OCI-LY3 (cell line): ENCODE results near the gene PTPRR.

Source experiments
- EZH2phosphoT487 ChIP-seq: fragments of 200-600 bp; shearing (Covaris generic); IDR thresholded peaks from 2 replicates; pipeline ENCODE4 v1.6.1; 2018; ENCODE audit warnings: antibody characterized with exemption, mixed run types, low read depth
- TF ChIP-seq, protein P1 (sequence below): fragments of 200-600, 300-600 bp; sonication (generic); IDR thresholded peaks from 2 replicates; pipeline ENCODE4 v1.5.1; 2014; ENCODE audit warnings: antibody characterized with exemption, low read length, low read depth

GRCh38 chr12:70920891-70921290 lies 353 bp upstream of the PTPRR start:
- TF ChIP-seq, protein P1, sequence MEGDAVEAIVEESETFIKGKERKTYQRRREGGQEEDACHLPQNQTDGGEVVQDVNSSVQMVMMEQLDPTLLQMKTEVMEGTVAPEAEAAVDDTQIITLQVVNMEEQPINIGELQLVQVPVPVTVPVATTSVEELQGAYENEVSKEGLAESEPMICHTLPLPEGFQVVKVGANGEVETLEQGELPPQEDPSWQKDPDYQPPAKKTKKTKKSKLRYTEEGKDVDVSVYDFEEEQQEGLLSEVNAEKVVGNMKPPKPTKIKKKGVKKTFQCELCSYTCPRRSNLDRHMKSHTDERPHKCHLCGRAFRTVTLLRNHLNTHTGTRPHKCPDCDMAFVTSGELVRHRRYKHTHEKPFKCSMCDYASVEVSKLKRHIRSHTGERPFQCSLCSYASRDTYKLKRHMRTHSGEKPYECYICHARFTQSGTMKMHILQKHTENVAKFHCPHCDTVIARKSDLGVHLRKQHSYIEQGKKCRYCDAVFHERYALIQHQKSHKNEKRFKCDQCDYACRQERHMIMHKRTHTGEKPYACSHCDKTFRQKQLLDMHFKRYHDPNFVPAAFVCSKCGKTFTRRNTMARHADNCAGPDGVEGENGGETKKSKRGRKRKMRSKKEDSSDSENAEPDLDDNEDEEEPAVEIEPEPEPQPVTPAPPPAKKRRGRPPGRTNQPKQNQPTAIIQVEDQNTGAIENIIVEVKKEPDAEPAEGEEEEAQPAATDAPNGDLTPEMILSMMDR: no peak
- no peak for TF ChIP-seq EZH2phosphoT487
